Neural progenitor cell (in vitro differentiated cells): ENCODE measurements around the gene AFF2.

ENCODE experiments used
- EZH2 ChIP-seq: fragments of 200-600 bp; sonication (generic); IDR thresholded peaks from 2 replicates; pipeline ENCODE4 v1.6.1; 2017; ENCODE audit warnings: antibody characterized with exemption, mild to moderate bottlenecking, moderate library complexity
- TF ChIP-seq, protein P1 (sequence below): fragments of 200-600 bp; sonication (generic); IDR thresholded peaks from 2 replicates; pipeline ENCODE4 v1.5.1; 2017; ENCODE audit warnings: antibody characterized with exemption, mild to moderate bottlenecking

DNA sequence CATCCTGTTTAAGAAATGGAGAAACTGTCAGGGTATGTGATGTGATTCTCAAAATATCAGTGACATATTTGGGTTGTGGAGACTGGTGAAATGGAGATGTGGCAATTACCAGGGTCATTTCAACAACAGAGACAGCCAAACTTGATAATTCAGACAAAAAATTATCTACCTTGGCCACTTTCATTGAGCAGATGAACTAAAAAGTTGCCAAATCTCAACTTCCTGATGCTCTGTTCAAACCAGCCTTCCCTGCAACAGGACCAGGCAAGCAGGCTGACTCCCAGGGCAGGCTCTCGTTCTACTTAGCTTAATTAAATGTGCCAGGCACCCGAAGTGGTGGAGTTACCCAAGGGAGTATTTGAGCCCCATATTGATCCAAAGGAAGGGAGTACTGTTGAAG, 199.6 kb downstream of the AFF2 start:
- no peak for TF ChIP-seq EZH2
- TF ChIP-seq, protein P1, sequence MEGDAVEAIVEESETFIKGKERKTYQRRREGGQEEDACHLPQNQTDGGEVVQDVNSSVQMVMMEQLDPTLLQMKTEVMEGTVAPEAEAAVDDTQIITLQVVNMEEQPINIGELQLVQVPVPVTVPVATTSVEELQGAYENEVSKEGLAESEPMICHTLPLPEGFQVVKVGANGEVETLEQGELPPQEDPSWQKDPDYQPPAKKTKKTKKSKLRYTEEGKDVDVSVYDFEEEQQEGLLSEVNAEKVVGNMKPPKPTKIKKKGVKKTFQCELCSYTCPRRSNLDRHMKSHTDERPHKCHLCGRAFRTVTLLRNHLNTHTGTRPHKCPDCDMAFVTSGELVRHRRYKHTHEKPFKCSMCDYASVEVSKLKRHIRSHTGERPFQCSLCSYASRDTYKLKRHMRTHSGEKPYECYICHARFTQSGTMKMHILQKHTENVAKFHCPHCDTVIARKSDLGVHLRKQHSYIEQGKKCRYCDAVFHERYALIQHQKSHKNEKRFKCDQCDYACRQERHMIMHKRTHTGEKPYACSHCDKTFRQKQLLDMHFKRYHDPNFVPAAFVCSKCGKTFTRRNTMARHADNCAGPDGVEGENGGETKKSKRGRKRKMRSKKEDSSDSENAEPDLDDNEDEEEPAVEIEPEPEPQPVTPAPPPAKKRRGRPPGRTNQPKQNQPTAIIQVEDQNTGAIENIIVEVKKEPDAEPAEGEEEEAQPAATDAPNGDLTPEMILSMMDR, result no peak
